HCT116 (cell line): ENCODE measurements around the gene PSMD3. TPM values are rescaled to one million over a fixed set of nuclear protein-coding genes. Genes with fewer than 3 reads are reported as not detected.

ENCODE experiments used
- ATAC-seq: fragments of 200-7000 bp; cut with Tn5 transposase; 2 replicates; pipeline ENCODE4 v1.9.1; 2020; ENCODE audit warnings: mild to moderate bottlenecking, moderate library complexity
- BruUV-seq: library from RNA; stranded (reverse); fragments of 400-500 nt; replicated peaks from 2 replicates; lab custom pipeline; 2021; lab: Mats Ljungman, UMichigan
- CTCF ChIA-PET: fragments of 300-600 bp; sonication (Branson Sonifier 250); formaldehyde crosslinking; loops from one replicate; lab custom pipeline; 2021; ENCODE audit warnings: antibody characterized with exemption; lab: Charles Lee
- POLR2A ChIA-PET: fragments of 300-600, 350-600 bp; sonication (Branson Sonifier 250); formaldehyde crosslinking; loops from one replicate; lab custom pipeline; 2021; ENCODE audit warnings: antibody characterized with exemption; lab: Charles Lee
- RAD21 ChIA-PET, 2 experiments: fragments of 300-600 bp; sonication (Branson Sonifier 250); formaldehyde crosslinking; loops; one replicate each; lab custom pipeline; 2023; ENCODE audit warnings: low total read pairs in 2 of 2; ENCODE audit not compliant: uncharacterized antibody in 2 of 2, unreplicated experiment in 2 of 2, low non-redundant PET in 1 of 2; lab: Charles Lee
- DNase-seq: peaks from one replicate; pipeline ENCODE4 v3.0.0-alpha.2; 2010; ENCODE audit warnings: low read depth, low spot score
- H2AFZ ChIP-seq: fragments of 200-600 bp; shearing (Covaris generic), sonication (generic); 2 replicates; pipeline ENCODE4 v1.6.1; 2017; ENCODE audit warnings: low read depth, mixed run types, mixed read lengths, antibody characterized with exemption, low read length; ENCODE audit not compliant: poor library complexity, severe bottlenecking
- H3K27ac ChIP-seq: 2 replicates; pipeline ENCODE4 v1.5.1; 2012; ENCODE audit warnings: low read depth, low read length
- H3K27me3 ChIP-seq: fragments of 200-600 bp; sonication (generic); 2 replicates; pipeline ENCODE4 v1.6.1; 2016; ENCODE audit warnings: mixed run types, low read length, mixed read lengths; ENCODE audit not compliant: insufficient read depth
- H3K36me3 ChIP-seq, 2 experiments: fragments of 200-500 bp in 1 of 2; fragments of 200-600 bp in 1 of 2; sonication (Bioruptor generic) in 1 of 2; sonication (generic) in 1 of 2; 2 replicates each; pipeline versions ENCODE4 v1.5.1 to v1.6.1; 2014 to 2016; ENCODE audit warnings: low read length in 2 of 2, inconsistent platforms in 1 of 2, mixed read lengths in 1 of 2, mixed run types in 1 of 2; ENCODE audit not compliant: insufficient read depth in 2 of 2, control insufficient read depth in 1 of 2
- H3K4me1 ChIP-seq, 2 experiments: fragments of 200-600 bp in 1 of 2; sonication (generic) in 1 of 2; 2 replicates each; pipeline versions ENCODE4 v1.5.1 to v1.6.1; 2012 to 2017; ENCODE audit warnings: low read length in 2 of 2, inconsistent platforms in 1 of 2, mild to moderate bottlenecking in 1 of 2, mixed read lengths in 1 of 2, mixed run types in 1 of 2, moderate library complexity in 1 of 2; ENCODE audit not compliant: insufficient read depth in 2 of 2, control insufficient read depth in 1 of 2
- H3K4me2 ChIP-seq: fragments of 200-600 bp; sonication (generic); 2 replicates; pipeline ENCODE4 v1.6.1; 2017; ENCODE audit warnings: mixed run types, low read length, mixed read lengths
- H3K4me3 ChIP-seq, 2 experiments: fragments of 200-600 bp in 1 of 2; sonication (generic) in 1 of 2; replicated peaks in 1 of 2; 2 replicates each; pipeline ENCODE4 v1.5.1; 2011 to 2016; ENCODE audit warnings: low read length in 2 of 2, control low read depth in 1 of 2, low read depth in 1 of 2, mild to moderate bottlenecking in 1 of 2, mixed read lengths in 1 of 2, mixed run types in 1 of 2
- H3K79me2 ChIP-seq: fragments of 200-600 bp; sonication (generic); 2 replicates; pipeline ENCODE4 v1.6.1; 2017; ENCODE audit warnings: mild to moderate bottlenecking, mixed run types, low read length, moderate library complexity, mixed read lengths; ENCODE audit not compliant: insufficient read depth
- H3K9ac ChIP-seq: fragments of 200-600 bp; sonication (generic); 2 replicates; pipeline ENCODE4 v1.6.1; 2016; ENCODE audit warnings: low read length, mixed read lengths
- H3K9me2 ChIP-seq: fragments of 200-600 bp; sonication (generic), shearing (Covaris generic); 2 replicates; pipeline ENCODE4 v1.6.1; 2017; ENCODE audit warnings: mixed run types, mild to moderate bottlenecking, moderate library complexity; ENCODE audit not compliant: insufficient read depth
- H3K9me3 ChIP-seq, 2 experiments: fragments of 200-500 bp in 1 of 2; fragments of 200-600 bp in 1 of 2; sonication (Bioruptor generic) in 1 of 2; sonication (generic) in 1 of 2; 2 replicates each; pipeline ENCODE4 v1.6.1; 2014 to 2017; ENCODE audit warnings: low read length in 2 of 2, mixed read lengths in 2 of 2, inconsistent platforms in 1 of 2, low read depth in 1 of 2, mild to moderate bottlenecking in 1 of 2, mixed run types in 1 of 2, moderate library complexity in 1 of 2; ENCODE audit not compliant: control insufficient read depth in 1 of 2, insufficient read depth in 1 of 2
- H4K20me1 ChIP-seq: fragments of 200-600 bp; sonication (generic), shearing (Covaris generic); 2 replicates; pipeline ENCODE4 v1.6.1; 2017; ENCODE audit warnings: mixed run types, mild to moderate bottlenecking, moderate library complexity; ENCODE audit not compliant: insufficient read depth
- CEBPB ChIP-seq: IDR thresholded peaks from 2 replicates; pipeline ENCODE4 v1.6.1; 2012; ENCODE audit warnings: low read depth
- EGR1 ChIP-seq: IDR thresholded peaks from 2 replicates; pipeline ENCODE4 v1.6.1; 2012; ENCODE audit warnings: low read depth
- FOSL1 ChIP-seq: IDR thresholded peaks from 2 replicates; pipeline ENCODE4 v1.6.1; 2012; ENCODE audit warnings: low read depth
- JUND ChIP-seq: IDR thresholded peaks from 2 replicates; pipeline ENCODE4 v1.6.1; 2012
- POLR2A ChIP-seq: IDR thresholded peaks from 2 replicates; pipeline ENCODE4 v1.7.0; 2011; ENCODE audit warnings: borderline replicate concordance; ENCODE audit not compliant: insufficient read depth, insufficient read length; ENCODE audit errors: extremely low read depth
- POLR2AphosphoS5 ChIP-seq: IDR thresholded peaks from 2 replicates; pipeline ENCODE4 v1.6.1; 2011; ENCODE audit warnings: mild to moderate bottlenecking, low read depth, low read length, moderate library complexity
- SRF ChIP-seq: IDR thresholded peaks from 2 replicates; pipeline ENCODE4 v1.6.1; 2012; ENCODE audit warnings: low read depth
- TCF7L2 ChIP-seq: IDR thresholded peaks from 2 replicates; pipeline ENCODE4 v1.7.0; 2011; ENCODE audit warnings: borderline replicate concordance, inconsistent platforms; ENCODE audit not compliant: insufficient read depth, insufficient read length; ENCODE audit errors: extremely low read depth
- intact Hi-C: fragments of 100-400 bp; cut with micrococcal nuclease; formaldehyde crosslinking; loops from 2 replicates; pipeline ENCODE4 v1.10.0; 2022
- total RNA-seq: library from RNA; stranded (reverse); gene quantifications from one replicate; pipeline ENCODE4 v1.2.1, GENCODE V29; 2021; ENCODE audit not compliant: unreplicated experiment
- TF ChIP-seq, protein P1 (sequence below): IDR thresholded peaks from 2 replicates; pipeline ENCODE4 v1.6.1; 2012; ENCODE audit warnings: low read depth
- TF ChIP-seq, protein P2 (sequence below): IDR thresholded peaks from 2 replicates; pipeline ENCODE4 v1.6.1; 2012

The PSMD3 gene
- total RNA-seq, 1 experiment from 2014 or later, result 152 TPM

DNA sequence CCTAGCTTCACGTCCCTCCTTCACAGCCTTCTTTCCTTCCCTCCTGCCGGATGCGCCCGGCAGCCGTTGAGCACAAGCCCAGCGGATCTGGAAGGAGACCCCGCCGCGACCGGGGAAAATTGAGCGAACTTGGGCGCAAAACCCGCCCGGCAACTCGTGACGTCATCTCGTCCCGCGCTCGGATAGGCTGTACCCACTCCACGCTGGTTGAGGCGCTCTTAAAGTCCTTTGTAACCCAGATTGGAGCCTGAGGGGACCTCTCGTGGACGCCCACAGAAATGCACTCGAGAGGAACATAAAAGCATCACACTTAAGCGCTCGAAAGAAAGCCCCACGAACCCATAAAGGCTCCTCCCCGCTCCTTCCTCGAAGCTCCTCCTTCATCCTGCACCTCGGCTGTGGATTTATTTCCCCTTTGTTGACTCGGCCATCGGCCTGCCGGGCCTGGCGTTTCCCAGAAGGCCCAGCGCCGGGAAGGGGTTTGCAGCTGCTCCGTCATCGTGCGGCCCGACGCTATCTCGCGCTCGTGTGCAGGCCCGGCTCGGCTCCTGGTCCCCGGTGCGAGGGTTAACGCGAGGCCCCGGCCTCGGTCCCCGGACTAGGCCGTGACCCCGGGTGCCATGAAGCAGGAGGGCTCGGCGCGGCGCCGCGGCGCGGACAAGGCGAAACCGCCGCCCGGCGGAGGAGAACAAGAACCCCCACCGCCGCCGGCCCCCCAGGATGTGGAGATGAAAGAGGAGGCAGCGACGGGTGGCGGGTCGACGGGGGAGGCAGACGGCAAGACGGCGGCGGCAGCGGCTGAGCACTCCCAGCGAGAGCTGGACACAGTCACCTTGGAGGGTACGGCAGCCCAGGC is at the start of gene PSMD3 (continued):
- TF ChIP-seq, protein P1, sequence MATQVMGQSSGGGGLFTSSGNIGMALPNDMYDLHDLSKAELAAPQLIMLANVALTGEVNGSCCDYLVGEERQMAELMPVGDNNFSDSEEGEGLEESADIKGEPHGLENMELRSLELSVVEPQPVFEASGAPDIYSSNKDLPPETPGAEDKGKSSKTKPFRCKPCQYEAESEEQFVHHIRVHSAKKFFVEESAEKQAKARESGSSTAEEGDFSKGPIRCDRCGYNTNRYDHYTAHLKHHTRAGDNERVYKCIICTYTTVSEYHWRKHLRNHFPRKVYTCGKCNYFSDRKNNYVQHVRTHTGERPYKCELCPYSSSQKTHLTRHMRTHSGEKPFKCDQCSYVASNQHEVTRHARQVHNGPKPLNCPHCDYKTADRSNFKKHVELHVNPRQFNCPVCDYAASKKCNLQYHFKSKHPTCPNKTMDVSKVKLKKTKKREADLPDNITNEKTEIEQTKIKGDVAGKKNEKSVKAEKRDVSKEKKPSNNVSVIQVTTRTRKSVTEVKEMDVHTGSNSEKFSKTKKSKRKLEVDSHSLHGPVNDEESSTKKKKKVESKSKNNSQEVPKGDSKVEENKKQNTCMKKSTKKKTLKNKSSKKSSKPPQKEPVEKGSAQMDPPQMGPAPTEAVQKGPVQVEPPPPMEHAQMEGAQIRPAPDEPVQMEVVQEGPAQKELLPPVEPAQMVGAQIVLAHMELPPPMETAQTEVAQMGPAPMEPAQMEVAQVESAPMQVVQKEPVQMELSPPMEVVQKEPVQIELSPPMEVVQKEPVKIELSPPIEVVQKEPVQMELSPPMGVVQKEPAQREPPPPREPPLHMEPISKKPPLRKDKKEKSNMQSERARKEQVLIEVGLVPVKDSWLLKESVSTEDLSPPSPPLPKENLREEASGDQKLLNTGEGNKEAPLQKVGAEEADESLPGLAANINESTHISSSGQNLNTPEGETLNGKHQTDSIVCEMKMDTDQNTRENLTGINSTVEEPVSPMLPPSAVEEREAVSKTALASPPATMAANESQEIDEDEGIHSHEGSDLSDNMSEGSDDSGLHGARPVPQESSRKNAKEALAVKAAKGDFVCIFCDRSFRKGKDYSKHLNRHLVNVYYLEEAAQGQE, result no peak
- TF ChIP-seq, protein P2, sequence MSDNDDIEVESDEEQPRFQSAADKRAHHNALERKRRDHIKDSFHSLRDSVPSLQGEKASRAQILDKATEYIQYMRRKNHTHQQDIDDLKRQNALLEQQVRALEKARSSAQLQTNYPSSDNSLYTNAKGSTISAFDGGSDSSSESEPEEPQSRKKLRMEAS, result peak; percentile 94
- TF ChIP-seq, all 23 proteins: peak for 12

DNA sequence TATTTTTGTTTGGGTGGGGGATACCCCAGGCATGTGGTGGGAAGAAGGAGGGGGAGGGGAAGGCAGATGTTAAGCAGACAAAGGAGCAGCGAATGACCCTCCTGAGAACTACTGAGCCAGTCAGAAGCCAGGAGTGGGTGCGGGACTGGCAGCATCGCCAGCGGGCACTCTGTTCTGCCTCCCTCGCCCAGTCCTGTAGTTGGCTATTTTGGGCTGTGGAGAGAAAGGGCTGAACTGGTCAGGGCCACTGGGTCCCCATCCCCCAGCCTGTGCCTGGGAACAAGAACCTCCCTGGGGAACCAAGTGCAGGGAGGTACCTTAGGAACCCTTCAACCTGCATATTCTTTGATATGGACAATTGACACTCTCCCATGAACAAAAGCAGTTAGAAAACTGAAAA is 46.7 kb upstream of the PSMD3 start:
- Histone ChIP-seq H3K4me1 (peaks cover 22 to 30% of the 10 kb centered on the region in 2 experiments), H3K36me3 (no peaks in the 10 kb centered on the region), H3K27me3 (no peaks in the 10 kb centered on the region), H3K27ac (no peak overlapping the region), H3K9me3 (no peaks in the 10 kb centered on the region), H3K79me2 (no peaks in the 10 kb centered on the region), H3K4me2 (no peak overlapping the region), H3K9ac (no peak overlapping the region), H3K9me2 (no peaks in the 10 kb centered on the region), H4K20me1 (no peaks in the 10 kb centered on the region), H3K4me3 (no peak overlapping the region), H2AFZ (no peak overlapping the region)
- intact Hi-C loops, result no loop called here
- no peak for ATAC-seq
- BruUV-seq, result no TSS peak
- POLR2A ChIA-PET, result no interaction called here
- no peak for DNase-seq
- TF ChIP-seq JUND (no peak), CEBPB (no peak), SRF (no peak), TCF7L2 (no peak), FOSL1 (no peak), EGR1 (no peak), POLR2AphosphoS5 (no peak), POLR2A (no peak)
- TF ChIP-seq, protein P1, result no peak
- CTCF ChIA-PET, result no interaction called here
- RAD21 ChIA-PET, result no interaction called here
